Prostate gland (tissue), 2 donors: ENCODE results near the gene SH3BGRL3.

Experiments used
- CTCF ChIP-seq, 4 experiments: fragments of 200-600 bp in 2 of 4; fragments of 450-650 bp in 2 of 4; sonication (generic) in 2 of 4; IDR thresholded peaks; 1 replicate in 3 of 4; 2 replicates in 1 of 4; pipeline ENCODE4 v1.5.1; 2016 to 2019; ENCODE audit warnings: antibody characterized with exemption in 4 of 4, mild to moderate bottlenecking in 2 of 4, moderate library complexity in 2 of 4
- POLR2A ChIP-seq: fragments of 450-650 bp; IDR thresholded peaks from one replicate; pipeline ENCODE4 v1.6.1; 2016; ENCODE audit warnings: antibody characterized with exemption, mild to moderate bottlenecking

DNA sequence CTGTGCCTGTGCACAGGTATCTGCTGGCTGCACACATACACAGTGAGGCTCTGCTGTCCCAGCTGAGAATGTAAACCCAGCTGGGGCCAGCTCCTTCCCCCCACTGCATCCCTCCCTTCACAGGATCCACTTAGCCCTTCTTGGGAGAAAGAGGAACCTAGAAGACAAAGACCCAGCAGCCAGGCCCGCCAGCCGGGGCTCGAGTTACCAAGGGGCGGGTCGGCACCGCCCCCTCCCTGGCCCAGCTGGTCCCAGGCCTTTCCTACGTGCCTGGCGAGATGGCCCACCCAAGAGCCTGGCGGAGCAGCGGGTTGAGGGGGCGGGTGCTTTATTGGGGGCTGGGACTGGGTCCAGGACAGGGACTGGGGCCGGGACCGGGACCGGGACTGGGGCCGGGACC lies 2.1 kb downstream of the SH3BGRL3 start:
- no peak for TF ChIP-seq CTCF (IDR thresholded peaks at IDR 0.05)
- no peak for TF ChIP-seq POLR2A
